ENCODE data around the gene ITGA3. TPM values are rescaled to one million over a fixed set of nuclear protein-coding genes. Genes with fewer than 3 reads are reported as not detected.

ITGA3 gene
- total RNA-seq, 1 experiment from 2014 or later = 22.5 TPM

DNA sequence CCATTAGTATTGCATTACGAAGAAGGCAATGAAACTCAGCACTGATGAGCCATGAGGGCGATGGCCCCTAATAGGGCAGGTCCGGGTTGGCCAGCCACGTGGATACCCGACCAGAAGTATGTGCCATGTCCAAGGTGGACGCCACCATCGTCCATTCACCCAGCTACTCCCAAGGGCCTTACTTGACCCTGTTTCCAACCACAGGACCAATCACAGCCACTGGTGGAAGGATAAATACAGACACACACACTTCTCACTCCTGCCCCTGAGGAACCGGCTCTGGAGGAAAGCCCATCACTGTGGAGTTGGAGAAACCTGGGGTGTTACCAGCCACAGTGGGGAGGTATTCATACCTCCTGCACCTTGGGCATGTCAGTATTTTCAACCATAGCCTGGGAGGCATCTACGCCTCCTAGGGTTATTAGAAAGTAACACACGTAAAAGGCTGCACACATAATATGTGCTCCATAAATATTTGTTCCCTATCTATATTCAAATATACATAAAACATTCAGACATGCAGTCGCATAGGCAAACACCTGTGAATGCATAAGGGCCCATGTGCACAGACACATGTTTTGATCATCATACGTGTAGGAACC, 5.4 kb upstream of the ITGA3 start:
- no peak overlapping the region for H2AK5ac ChIP-seq (ENCODE audit: insufficient read length, low read length)
- peaks cover 5% of the 10 kb centered on the region for H3K23me2 ChIP-seq (ENCODE audit: insufficient read length, low read depth, low read length, poor library complexity, severe bottlenecking)
- no peaks in the 10 kb centered on the region for H4K20me1 ChIP-seq (ENCODE audit: control insufficient read depth, insufficient read depth, insufficient read length)
- no peak overlapping the region for H3K18ac ChIP-seq (ENCODE audit: insufficient read length, low read depth, low read length)
- DNase-seq = no peak
- H3K4me2 ChIP-seq (ENCODE audit: insufficient read depth, insufficient read length, low read length) = no peak overlapping the region
- no peak overlapping the region for H3K56ac ChIP-seq (ENCODE audit: insufficient read length, low read depth, low read length)
- no peak overlapping the region for H2BK20ac ChIP-seq (ENCODE audit: low read depth, low read length, poor library complexity, severe bottlenecking)
- H3K9me3 ChIP-seq (ENCODE audit: control insufficient read depth, low read depth, low read length) = no peaks in the 10 kb centered on the region
- H4K5ac ChIP-seq (ENCODE audit: insufficient read length, low read depth, low read length) = no peak overlapping the region
- H3K79me2 ChIP-seq (ENCODE audit: insufficient read depth, low read length) = no peaks in the 10 kb centered on the region
- H2BK15ac ChIP-seq (ENCODE audit: low read depth, low read length) = no peak overlapping the region
- H3K23ac ChIP-seq (ENCODE audit: insufficient read length, low read depth, low read length) = no peak overlapping the region
- TF ChIP-seq, protein P1, sequence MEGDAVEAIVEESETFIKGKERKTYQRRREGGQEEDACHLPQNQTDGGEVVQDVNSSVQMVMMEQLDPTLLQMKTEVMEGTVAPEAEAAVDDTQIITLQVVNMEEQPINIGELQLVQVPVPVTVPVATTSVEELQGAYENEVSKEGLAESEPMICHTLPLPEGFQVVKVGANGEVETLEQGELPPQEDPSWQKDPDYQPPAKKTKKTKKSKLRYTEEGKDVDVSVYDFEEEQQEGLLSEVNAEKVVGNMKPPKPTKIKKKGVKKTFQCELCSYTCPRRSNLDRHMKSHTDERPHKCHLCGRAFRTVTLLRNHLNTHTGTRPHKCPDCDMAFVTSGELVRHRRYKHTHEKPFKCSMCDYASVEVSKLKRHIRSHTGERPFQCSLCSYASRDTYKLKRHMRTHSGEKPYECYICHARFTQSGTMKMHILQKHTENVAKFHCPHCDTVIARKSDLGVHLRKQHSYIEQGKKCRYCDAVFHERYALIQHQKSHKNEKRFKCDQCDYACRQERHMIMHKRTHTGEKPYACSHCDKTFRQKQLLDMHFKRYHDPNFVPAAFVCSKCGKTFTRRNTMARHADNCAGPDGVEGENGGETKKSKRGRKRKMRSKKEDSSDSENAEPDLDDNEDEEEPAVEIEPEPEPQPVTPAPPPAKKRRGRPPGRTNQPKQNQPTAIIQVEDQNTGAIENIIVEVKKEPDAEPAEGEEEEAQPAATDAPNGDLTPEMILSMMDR (conservative IDR thresholded peaks at IDR 0.05) = no peak
- no peak overlapping the region for H4K8ac ChIP-seq (replicated peaks; ENCODE audit: insufficient read length, low read depth, low read length)
- H3K27ac Mint-ChIP-seq = no peak overlapping the region
- H3K27me3 Mint-ChIP-seq (ENCODE audit: low read depth) = peaks cover 6% of the 10 kb centered on the region
- H3K4me3 Mint-ChIP-seq = no peak overlapping the region
- no peak overlapping the region for H4K91ac ChIP-seq (ENCODE audit: insufficient read length, low read depth, low read length)
- no peak overlapping the region for H3K4ac ChIP-seq (ENCODE audit: low read depth, low read length)
- H3K27me3 ChIP-seq (ENCODE audit: insufficient read depth, low read length) = no peaks in the 10 kb centered on the region
- no peak overlapping the region for H2AFZ ChIP-seq (ENCODE audit: low read length)
- H3K36me3 Mint-ChIP-seq (ENCODE audit: insufficient read depth in 1 of 3, low read depth in 3 of 3) = no peaks in the 10 kb centered on the region; a peak in 1 of 7 replicates
- H3T11ph ChIP-seq (ENCODE audit: low read length) = no peak overlapping the region
- H2BK12ac ChIP-seq (ENCODE audit: insufficient read length, low read depth, low read length) = no peak overlapping the region
- H2BK5ac ChIP-seq (ENCODE audit: insufficient read length, low read length) = no peak overlapping the region
- peaks cover 13% of the 10 kb centered on the region for H3K4me1 ChIP-seq (ENCODE audit: insufficient read depth, low read length)
- no peak overlapping the region for H2BK120ac ChIP-seq (ENCODE audit: low read depth, low read length, poor library complexity, severe bottlenecking)
- no peaks in the 10 kb centered on the region for H3K9me3 Mint-ChIP-seq
- H3K9ac ChIP-seq (ENCODE audit: extremely low read depth, insufficient read length, low read length) = no peak overlapping the region
- peaks cover 64 to 65% of the 10 kb centered on the region in 2 experiments for H3K4me1 Mint-ChIP-seq
- H3K14ac ChIP-seq (ENCODE audit: insufficient read depth, low read length) = no peak overlapping the region
- WGBS (ENCODE audit: extremely low coverage, insufficient read length, low lambda C conversion rate) = no CpG with 5 or more reads among the region's 12 CpGs
- no peak overlapping the region for H3K27ac ChIP-seq (ENCODE audit: insufficient read length, low read depth, low read length)
- H3K79me1 ChIP-seq (ENCODE audit: insufficient read depth, low read depth, low read length, poor library complexity, severe bottlenecking) = no peaks in the 10 kb centered on the region
